ENCODE data around the gene CYB5D1. TPM values are rescaled to one million over a fixed set of nuclear protein-coding genes. Genes with fewer than 3 reads are reported as not detected.

CYB5D1 gene
- polyA plus RNA-seq, 1 donor from 2014 or later, result 30.4 TPM

DNA sequence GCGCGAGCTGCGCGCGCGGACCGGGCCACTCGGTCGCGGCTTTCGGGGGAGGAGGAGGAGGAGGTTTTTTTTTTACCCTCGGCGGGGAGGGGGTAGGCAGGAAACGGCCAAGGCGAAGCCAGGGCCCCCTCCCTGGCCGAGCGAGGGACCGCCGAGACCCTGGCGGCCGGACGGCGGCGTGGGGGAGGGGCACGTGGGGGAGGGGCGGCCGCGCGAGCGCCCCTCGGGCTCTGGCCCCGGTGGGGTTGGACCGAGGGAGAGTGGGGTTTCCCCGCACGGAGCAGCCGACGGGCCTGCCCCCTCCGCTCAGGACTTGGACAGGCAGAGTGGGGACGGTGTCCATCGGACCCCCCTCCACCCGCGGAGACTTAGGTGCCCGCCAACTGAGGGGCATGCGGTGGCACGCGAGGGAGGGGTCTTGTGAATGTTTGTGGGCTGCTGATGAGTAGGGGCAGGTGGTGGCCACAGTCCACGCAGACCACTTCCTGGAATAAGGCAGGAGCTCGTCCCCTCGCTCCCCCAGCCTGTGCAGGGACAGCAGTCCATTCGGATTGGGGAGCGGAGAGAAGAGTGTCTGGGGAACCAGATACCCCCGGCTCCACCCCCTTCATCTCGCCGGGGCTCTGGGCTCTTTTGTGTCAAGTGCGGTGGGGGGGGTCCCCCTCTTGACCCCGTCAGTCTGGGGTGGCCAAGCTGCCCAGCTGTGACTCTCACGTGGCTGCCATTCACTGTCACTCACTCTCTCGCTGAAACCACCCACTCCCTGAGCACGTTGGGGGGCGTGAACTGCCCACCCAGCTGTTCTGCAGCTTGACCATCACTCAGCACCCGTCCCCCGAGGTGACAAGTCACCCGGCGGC, 27.8 kb downstream of the CYB5D1 start:
- H3F3A ChIP-seq (ENCODE audit: insufficient read depth, low read length, poor library complexity, severe bottlenecking), result peaks cover 12% of the 10 kb centered on the region
- H4K20me1 ChIP-seq (ENCODE audit: insufficient read depth), result no peaks in the 10 kb centered on the region
- peaks cover 55% of the 10 kb centered on the region for H3K79me2 ChIP-seq (replicated peaks; ENCODE audit: insufficient read depth, low read length)
- no peak overlapping the region for H2AFZ ChIP-seq (ENCODE audit: low read depth, low read length)
- peak overlapping the region; percentile 100 for H3K9ac ChIP-seq (ENCODE audit: low read length)
- peak overlapping the region; percentile 93 for H3K4me2 ChIP-seq (ENCODE audit: low read length)
- H3K27me3 ChIP-seq (ENCODE audit: insufficient read depth, low read depth, low read length), result no peaks in the 10 kb centered on the region
- peak; percentile 67 for TF ChIP-seq MXI1 (conservative IDR thresholded peaks at IDR 0.05; ENCODE audit: poor library complexity, severe bottlenecking)
- TF ChIP-seq, protein P1, sequence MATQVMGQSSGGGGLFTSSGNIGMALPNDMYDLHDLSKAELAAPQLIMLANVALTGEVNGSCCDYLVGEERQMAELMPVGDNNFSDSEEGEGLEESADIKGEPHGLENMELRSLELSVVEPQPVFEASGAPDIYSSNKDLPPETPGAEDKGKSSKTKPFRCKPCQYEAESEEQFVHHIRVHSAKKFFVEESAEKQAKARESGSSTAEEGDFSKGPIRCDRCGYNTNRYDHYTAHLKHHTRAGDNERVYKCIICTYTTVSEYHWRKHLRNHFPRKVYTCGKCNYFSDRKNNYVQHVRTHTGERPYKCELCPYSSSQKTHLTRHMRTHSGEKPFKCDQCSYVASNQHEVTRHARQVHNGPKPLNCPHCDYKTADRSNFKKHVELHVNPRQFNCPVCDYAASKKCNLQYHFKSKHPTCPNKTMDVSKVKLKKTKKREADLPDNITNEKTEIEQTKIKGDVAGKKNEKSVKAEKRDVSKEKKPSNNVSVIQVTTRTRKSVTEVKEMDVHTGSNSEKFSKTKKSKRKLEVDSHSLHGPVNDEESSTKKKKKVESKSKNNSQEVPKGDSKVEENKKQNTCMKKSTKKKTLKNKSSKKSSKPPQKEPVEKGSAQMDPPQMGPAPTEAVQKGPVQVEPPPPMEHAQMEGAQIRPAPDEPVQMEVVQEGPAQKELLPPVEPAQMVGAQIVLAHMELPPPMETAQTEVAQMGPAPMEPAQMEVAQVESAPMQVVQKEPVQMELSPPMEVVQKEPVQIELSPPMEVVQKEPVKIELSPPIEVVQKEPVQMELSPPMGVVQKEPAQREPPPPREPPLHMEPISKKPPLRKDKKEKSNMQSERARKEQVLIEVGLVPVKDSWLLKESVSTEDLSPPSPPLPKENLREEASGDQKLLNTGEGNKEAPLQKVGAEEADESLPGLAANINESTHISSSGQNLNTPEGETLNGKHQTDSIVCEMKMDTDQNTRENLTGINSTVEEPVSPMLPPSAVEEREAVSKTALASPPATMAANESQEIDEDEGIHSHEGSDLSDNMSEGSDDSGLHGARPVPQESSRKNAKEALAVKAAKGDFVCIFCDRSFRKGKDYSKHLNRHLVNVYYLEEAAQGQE (IDR thresholded peaks at IDR 0.05; ENCODE audit: borderline replicate concordance), result peak; percentile 35
- TF ChIP-seq TAF1 (IDR thresholded peaks at IDR 0.05; ENCODE audit: low read depth), result peak; percentile 71
- no peak for TF ChIP-seq SMC3 (conservative IDR thresholded peaks at IDR 0.05; ENCODE audit: poor library complexity)
- no peak for TF ChIP-seq CTCF (IDR thresholded peaks at IDR 0.05; ENCODE audit: poor library complexity, severe bottlenecking)
- no peak for TF ChIP-seq RAD21 (conservative IDR thresholded peaks at IDR 0.05)
- peak; percentile 51 for TF ChIP-seq POLR2AphosphoS5 (IDR thresholded peaks at IDR 0.05)
- TF ChIP-seq EP300 (conservative IDR thresholded peaks at IDR 0.05; ENCODE audit: poor library complexity, severe bottlenecking), result peak; percentile 35
- no peak for TF ChIP-seq EZH2 (IDR thresholded peaks at IDR 0.05; ENCODE audit: borderline replicate concordance, insufficient read depth, low read length, poor library complexity, severe bottlenecking)
- no peaks in the 10 kb centered on the region for H3K36me3 ChIP-seq (ENCODE audit: insufficient read depth, low read length)
- no peaks in the 10 kb centered on the region for H3K9me3 ChIP-seq (ENCODE audit: low read length)
- H3K27ac ChIP-seq (ENCODE audit: low read length), result peak overlapping the region; percentile 99
- no peaks in the 10 kb centered on the region for H3K9me2 ChIP-seq (ENCODE audit: insufficient read depth, low read length)
- H3K4me3 ChIP-seq (ENCODE audit: low read length), result peak overlapping the region; percentile 100

DNA sequence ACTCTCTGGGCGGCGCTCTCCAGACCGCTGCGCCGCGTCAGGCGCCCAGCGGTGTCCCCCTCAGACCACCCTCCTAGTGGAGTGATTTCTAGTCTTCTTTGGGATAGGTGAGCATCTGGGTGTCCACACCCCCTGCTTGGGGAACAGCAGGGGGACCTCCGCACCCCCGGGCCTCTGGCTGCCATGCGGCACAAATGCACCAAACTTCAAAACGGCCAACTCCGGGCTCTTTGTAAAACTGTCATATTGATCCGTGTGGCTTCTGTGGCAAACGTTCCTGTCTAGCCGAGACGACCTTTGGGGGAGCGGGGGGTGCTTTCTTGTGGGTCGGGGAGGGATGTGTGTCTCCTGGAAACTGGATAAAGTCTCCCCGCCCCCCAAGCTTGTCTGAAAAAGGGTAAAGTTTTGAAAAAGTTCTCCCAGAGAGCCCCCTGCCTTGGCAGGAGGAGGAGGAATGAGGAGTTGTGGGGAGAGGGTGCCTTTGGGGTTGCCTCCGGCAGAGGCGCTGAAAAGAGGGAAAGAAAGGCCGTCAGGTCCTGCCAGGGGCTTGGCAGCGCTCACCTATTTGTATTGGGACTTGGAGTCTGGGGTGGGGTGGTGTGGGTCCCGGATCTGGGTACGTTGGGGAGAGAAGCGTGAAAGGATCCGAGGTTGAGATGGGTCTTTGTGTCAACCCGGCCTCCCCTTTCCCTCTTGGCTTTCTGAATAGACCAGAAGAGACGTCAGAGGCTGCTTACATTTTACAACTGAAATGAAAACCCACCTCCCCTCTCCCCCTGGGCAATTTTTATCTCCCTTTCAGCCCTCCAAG, 28.6 kb downstream of the CYB5D1 start:
- TF ChIP-seq MXI1 (conservative IDR thresholded peaks at IDR 0.05; ENCODE audit: poor library complexity, severe bottlenecking) (peak; percentile 58), POLR2AphosphoS5 (IDR thresholded peaks at IDR 0.05) (no peak), SMC3 (conservative IDR thresholded peaks at IDR 0.05; ENCODE audit: poor library complexity) (no peak), RAD21 (conservative IDR thresholded peaks at IDR 0.05) (no peak)
- TF ChIP-seq, protein P1 (IDR thresholded peaks at IDR 0.05; ENCODE audit: borderline replicate concordance), result no peak
- Histone ChIP-seq H2AFZ (ENCODE audit: low read depth, low read length) (no peak overlapping the region), H4K20me1 (ENCODE audit: insufficient read depth) (no peaks in the 10 kb centered on the region), H3K27me3 (ENCODE audit: insufficient read depth, low read depth, low read length) (no peaks in the 10 kb centered on the region), H3K9me2 (ENCODE audit: insufficient read depth, low read length) (no peaks in the 10 kb centered on the region), H3K79me2 (replicated peaks; ENCODE audit: insufficient read depth, low read length) (peaks cover 60% of the 10 kb centered on the region), H3K9ac (ENCODE audit: low read length) (peak overlapping the region; percentile 100), H3K9me3 (ENCODE audit: low read length) (no peaks in the 10 kb centered on the region), H3K4me3 (ENCODE audit: low read length) (peak overlapping the region; percentile 100), H3K36me3 (ENCODE audit: insufficient read depth, low read length) (no peaks in the 10 kb centered on the region), H3K4me2 (ENCODE audit: low read length) (peak overlapping the region; percentile 93), H3K27ac (ENCODE audit: low read length) (peak overlapping the region; percentile 99), H3F3A (ENCODE audit: insufficient read depth, low read length, poor library complexity, severe bottlenecking) (peaks cover 12% of the 10 kb centered on the region)

Measured in neural cell (in vitro differentiated cells).